ENCODE measurements around the gene SPN.

SPN gene

GRCh38 chr16:29700253-29700987, 37.4 kb downstream of the SPN start:
- TF ChIP-seq REST (IDR thresholded peaks at IDR 0.05; ENCODE audit: insufficient read depth in 1 of 2, low read depth in 2 of 2, low read length in 2 of 2) (no peak), POLR2AphosphoS5 (IDR thresholded peaks at IDR 0.05; ENCODE audit: low read depth, low read length) (no peak), FOXP2 (optimal IDR thresholded peaks at IDR 0.05; ENCODE audit: borderline replicate concordance, extremely low read depth, extremely low read length, insufficient read depth) (no peak), SIN3A (IDR thresholded peaks at IDR 0.05; ENCODE audit: borderline replicate concordance, insufficient read depth, low read length) (no peak), TAF1 (IDR thresholded peaks at IDR 0.05; ENCODE audit: borderline replicate concordance, insufficient read depth, low read length) (no peak)

DNA sequence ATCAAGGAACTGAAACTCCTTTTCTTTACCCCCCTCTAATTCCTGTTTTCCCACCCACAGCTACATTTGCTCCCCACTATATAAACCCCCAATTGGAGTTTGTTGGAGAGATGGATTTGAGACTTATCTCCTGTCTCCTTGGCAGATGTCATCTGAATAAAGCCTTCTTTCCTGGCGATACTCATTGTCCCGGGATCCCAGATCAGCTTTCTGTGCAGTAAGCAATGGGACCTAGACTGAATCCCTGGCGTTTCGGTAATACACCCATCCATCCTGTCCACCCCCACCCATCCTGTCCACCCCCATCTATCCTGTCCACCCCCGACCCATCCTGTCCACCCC, 38.1 kb downstream of the SPN start:
- no peak for TF ChIP-seq SIN3A (IDR thresholded peaks at IDR 0.05; ENCODE audit: borderline replicate concordance, insufficient read depth, low read length)
- TF ChIP-seq TAF1 (IDR thresholded peaks at IDR 0.05; ENCODE audit: borderline replicate concordance, insufficient read depth, low read length): no peak
- TF ChIP-seq REST (IDR thresholded peaks at IDR 0.05; ENCODE audit: insufficient read depth in 1 of 2, low read depth in 2 of 2, low read length in 2 of 2): no peak
- no peak for TF ChIP-seq POLR2AphosphoS5 (IDR thresholded peaks at IDR 0.05; ENCODE audit: low read depth, low read length)
- no peak for TF ChIP-seq FOXP2 (optimal IDR thresholded peaks at IDR 0.05; ENCODE audit: borderline replicate concordance, extremely low read depth, extremely low read length, insufficient read depth)

DNA sequence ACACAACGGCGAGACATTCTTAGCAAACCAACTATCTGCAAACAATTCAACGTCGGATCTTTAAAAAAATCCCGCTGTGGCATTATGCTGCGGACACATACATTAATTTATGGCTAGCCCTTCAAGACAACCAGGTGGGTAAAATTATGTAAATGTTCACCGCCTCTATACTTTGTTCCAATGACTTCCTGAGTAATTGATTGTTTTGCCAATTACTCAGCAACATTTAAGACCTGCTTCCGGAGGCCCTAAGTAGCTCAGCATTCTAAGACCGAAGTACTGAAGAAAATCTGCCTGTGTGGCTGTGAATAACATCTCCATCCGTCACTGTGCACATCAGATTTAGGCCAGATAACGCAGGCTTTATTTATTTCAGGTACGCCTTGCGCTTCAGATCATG, 39.2 kb downstream of the SPN start:
- TF ChIP-seq SIN3A (IDR thresholded peaks at IDR 0.05; ENCODE audit: borderline replicate concordance, insufficient read depth, low read length) (no peak), POLR2AphosphoS5 (IDR thresholded peaks at IDR 0.05; ENCODE audit: low read depth, low read length) (no peak), FOXP2 (optimal IDR thresholded peaks at IDR 0.05; ENCODE audit: borderline replicate concordance, extremely low read depth, extremely low read length, insufficient read depth) (no peak), REST (IDR thresholded peaks at IDR 0.05; ENCODE audit: insufficient read depth in 1 of 2, low read depth in 2 of 2, low read length in 2 of 2) (no peak), TAF1 (IDR thresholded peaks at IDR 0.05; ENCODE audit: borderline replicate concordance, insufficient read depth, low read length) (no peak)

- TF ChIP-seq FOXP2 (optimal IDR thresholded peaks at IDR 0.05; ENCODE audit: borderline replicate concordance, extremely low read depth, extremely low read length, insufficient read depth): no peak
- TF ChIP-seq POLR2AphosphoS5 (IDR thresholded peaks at IDR 0.05; ENCODE audit: low read depth, low read length): no peak
- TF ChIP-seq TAF1 (IDR thresholded peaks at IDR 0.05; ENCODE audit: borderline replicate concordance, insufficient read depth, low read length): no peak
- no peak for TF ChIP-seq SIN3A (IDR thresholded peaks at IDR 0.05; ENCODE audit: borderline replicate concordance, insufficient read depth, low read length)
- TF ChIP-seq REST (IDR thresholded peaks at IDR 0.05; ENCODE audit: insufficient read depth in 1 of 2, low read depth in 2 of 2, low read length in 2 of 2): no peak
These were observed 42.0 kb downstream of the SPN start for GRCh38 chr16:29705030-29705429.

All from PFSK-1 (cell line).